ENCODE results near the gene FPR2.
A peak's percentile ranks its signal among the peaks of the same experiment; 100 is the strongest.
"Not testable (repeated sequence)": the region's sequence is repeated elsewhere in the genome, so short reads cannot be mapped to it uniquely, and the experiment has no call there.

Gene FPR2

GRCh38 chr19:51722492-51722891 is 38.5 kb upstream of the FPR2 start:
- Histone ChIP-seq H3K27me3 (ENCODE audit: insufficient read depth, low read length) (peaks cover 12% of the 10 kb centered on the region; the same call in 1 of the 2 replicates), H3K4me1 (ENCODE audit: control insufficient read depth, insufficient read depth, low read length, unreplicated experiment) (peaks cover 11% of the 10 kb centered on the region), H3K79me2 (ENCODE audit: control insufficient read depth, insufficient read depth, low read length, unreplicated experiment) (no peaks in the 10 kb centered on the region), H3K36me3 (ENCODE audit: insufficient read depth, low read length) (no peaks in the 10 kb centered on the region), H3K27ac (ENCODE audit: low read depth, low read length) (no peak overlapping the region), H2AFZ (ENCODE audit: low read length, unreplicated experiment) (no peak overlapping the region), H3K4me3 (ENCODE audit: low read depth, low read length) (no peak overlapping the region)

- no peak overlapping the region for H2AFZ ChIP-seq (ENCODE audit: low read length, unreplicated experiment)
- no peak overlapping the region for H3K4me3 ChIP-seq (ENCODE audit: low read depth, low read length)
- H3K27me3 ChIP-seq (ENCODE audit: insufficient read depth, low read length) = peaks cover under 1% of the 10 kb centered on the region; the same call in 1 of the 2 replicates
- H3K36me3 ChIP-seq (ENCODE audit: insufficient read depth, low read length) = no peaks in the 10 kb centered on the region
- H3K79me2 ChIP-seq (ENCODE audit: control insufficient read depth, insufficient read depth, low read length, unreplicated experiment) = no peaks in the 10 kb centered on the region
- H3K4me1 ChIP-seq (ENCODE audit: control insufficient read depth, insufficient read depth, low read length, unreplicated experiment) = peaks cover 11% of the 10 kb centered on the region
- H3K27ac ChIP-seq (ENCODE audit: low read depth, low read length) = no peak overlapping the region
Measured at GRCh38 chr19:51724543-51724942, 36.4 kb upstream of the FPR2 start.

GRCh38 chr19:51726049-51726448 is 34.9 kb upstream of the FPR2 start:
- Histone ChIP-seq H3K4me1 (ENCODE audit: control insufficient read depth, insufficient read depth, low read length, unreplicated experiment) (peaks cover 11% of the 10 kb centered on the region), H3K79me2 (ENCODE audit: control insufficient read depth, insufficient read depth, low read length, unreplicated experiment) (no peaks in the 10 kb centered on the region), H3K27ac (ENCODE audit: low read depth, low read length) (peak overlapping the region; percentile 88), H3K27me3 (ENCODE audit: insufficient read depth, low read length) (no peaks in the 10 kb centered on the region), H2AFZ (ENCODE audit: low read length, unreplicated experiment) (no peak overlapping the region), H3K4me3 (ENCODE audit: low read depth, low read length) (no peak overlapping the region), H3K36me3 (ENCODE audit: insufficient read depth, low read length) (no peaks in the 10 kb centered on the region)

- Histone ChIP-seq H3K4me3 (ENCODE audit: low read depth, low read length) (peak overlapping the region; percentile 21; the same call in 1 of the 2 replicates), H3K4me1 (ENCODE audit: control insufficient read depth, insufficient read depth, low read length, unreplicated experiment) (peaks cover 11% of the 10 kb centered on the region), H2AFZ (ENCODE audit: low read length, unreplicated experiment) (no peak overlapping the region), H3K36me3 (ENCODE audit: insufficient read depth, low read length) (no peaks in the 10 kb centered on the region), H3K27me3 (ENCODE audit: insufficient read depth, low read length) (no peaks in the 10 kb centered on the region), H3K79me2 (ENCODE audit: control insufficient read depth, insufficient read depth, low read length, unreplicated experiment) (no peaks in the 10 kb centered on the region), H3K27ac (ENCODE audit: low read depth, low read length) (peak overlapping the region; percentile 88)
Measured at GRCh38 chr19:51727349-51727880, 33.6 kb upstream of the FPR2 start.

- Histone ChIP-seq H2AFZ (ENCODE audit: low read length, unreplicated experiment) (no peak overlapping the region), H3K4me1 (ENCODE audit: control insufficient read depth, insufficient read depth, low read length, unreplicated experiment) (peaks cover 11% of the 10 kb centered on the region), H3K27me3 (ENCODE audit: insufficient read depth, low read length) (no peaks in the 10 kb centered on the region), H3K4me3 (ENCODE audit: low read depth, low read length) (no peak overlapping the region), H3K79me2 (ENCODE audit: control insufficient read depth, insufficient read depth, low read length, unreplicated experiment) (no peaks in the 10 kb centered on the region), H3K27ac (ENCODE audit: low read depth, low read length) (no peak overlapping the region), H3K36me3 (ENCODE audit: insufficient read depth, low read length) (no peaks in the 10 kb centered on the region)
Measured at GRCh38 chr19:51729781-51730180, 31.2 kb upstream of the FPR2 start.

GRCh38 chr19:51733742-51734522 is 27.0 kb upstream of the FPR2 start:
- H3K4me3 ChIP-seq (ENCODE audit: low read depth, low read length) = no peak overlapping the region
- no peak overlapping the region for H2AFZ ChIP-seq (ENCODE audit: low read length, unreplicated experiment)
- H3K27me3 ChIP-seq (ENCODE audit: insufficient read depth, low read length) = no peaks in the 10 kb centered on the region
- H3K79me2 ChIP-seq (ENCODE audit: control insufficient read depth, insufficient read depth, low read length, unreplicated experiment) = no peaks in the 10 kb centered on the region
- peaks cover 11% of the 10 kb centered on the region for H3K4me1 ChIP-seq (ENCODE audit: control insufficient read depth, insufficient read depth, low read length, unreplicated experiment)
- no peaks in the 10 kb centered on the region for H3K36me3 ChIP-seq (ENCODE audit: insufficient read depth, low read length)
- H3K27ac ChIP-seq (ENCODE audit: low read depth, low read length) = no peak overlapping the region; the same call in 1 of the 2 replicates

- H2AFZ ChIP-seq (ENCODE audit: low read length, unreplicated experiment) = no peak overlapping the region
- H3K27me3 ChIP-seq (ENCODE audit: insufficient read depth, low read length) = no peaks in the 10 kb centered on the region
- no peaks in the 10 kb centered on the region for H3K36me3 ChIP-seq (ENCODE audit: insufficient read depth, low read length)
- no peaks in the 10 kb centered on the region for H3K79me2 ChIP-seq (ENCODE audit: control insufficient read depth, insufficient read depth, low read length, unreplicated experiment)
- H3K4me3 ChIP-seq (ENCODE audit: low read depth, low read length) = no peak overlapping the region
- peak overlapping the region; percentile 90 for H3K27ac ChIP-seq (ENCODE audit: low read depth, low read length)
- H3K4me1 ChIP-seq (ENCODE audit: control insufficient read depth, insufficient read depth, low read length, unreplicated experiment) = peaks cover 11% of the 10 kb centered on the region
Measured at GRCh38 chr19:51735759-51736449, 25.1 kb upstream of the FPR2 start.

GRCh38 chr19:51737389-51737788 is 23.6 kb upstream of the FPR2 start:
- no peak overlapping the region for H3K27ac ChIP-seq (ENCODE audit: low read depth, low read length)
- no peak overlapping the region for H2AFZ ChIP-seq (ENCODE audit: low read length, unreplicated experiment)
- H3K36me3 ChIP-seq (ENCODE audit: insufficient read depth, low read length) = no peaks in the 10 kb centered on the region
- no peaks in the 10 kb centered on the region for H3K27me3 ChIP-seq (ENCODE audit: insufficient read depth, low read length)
- H3K79me2 ChIP-seq (ENCODE audit: control insufficient read depth, insufficient read depth, low read length, unreplicated experiment) = no peaks in the 10 kb centered on the region
- H3K4me3 ChIP-seq (ENCODE audit: low read depth, low read length) = no peak overlapping the region
- H3K4me1 ChIP-seq (ENCODE audit: control insufficient read depth, insufficient read depth, low read length, unreplicated experiment) = peaks cover 12% of the 10 kb centered on the region

- Histone ChIP-seq H2AFZ (ENCODE audit: low read length, unreplicated experiment) (no peak overlapping the region), H3K79me2 (ENCODE audit: control insufficient read depth, insufficient read depth, low read length, unreplicated experiment) (no peaks in the 10 kb centered on the region), H3K4me3 (ENCODE audit: low read depth, low read length) (no peak overlapping the region), H3K36me3 (ENCODE audit: insufficient read depth, low read length) (no peaks in the 10 kb centered on the region), H3K4me1 (ENCODE audit: control insufficient read depth, insufficient read depth, low read length, unreplicated experiment) (peaks cover 14% of the 10 kb centered on the region), H3K27me3 (ENCODE audit: insufficient read depth, low read length) (no peaks in the 10 kb centered on the region), H3K27ac (ENCODE audit: low read depth, low read length) (peak overlapping the region; percentile 37; the same call in 1 of the 2 replicates)
Measured at GRCh38 chr19:51737924-51738323, 23.1 kb upstream of the FPR2 start.

- H2AFZ ChIP-seq (ENCODE audit: low read length, unreplicated experiment); H3K79me2 ChIP-seq (ENCODE audit: control insufficient read depth, insufficient read depth, low read length, unreplicated experiment); H3K4me3 ChIP-seq (ENCODE audit: low read depth, low read length); H3K27ac ChIP-seq (ENCODE audit: low read depth, low read length); H3K27me3 ChIP-seq (ENCODE audit: insufficient read depth, low read length); H3K36me3 ChIP-seq (ENCODE audit: insufficient read depth, low read length): not testable (repeated sequence)
- H3K4me1 ChIP-seq (ENCODE audit: control insufficient read depth, insufficient read depth, low read length, unreplicated experiment) = peaks cover 19% of the 10 kb centered on the region
Measured at GRCh38 chr19:51738523-51738922, 22.5 kb upstream of the FPR2 start.
